HepG2 (cell line): ENCODE data around the gene CTSA. TPM values are rescaled to one million over a fixed set of nuclear protein-coding genes. Genes with fewer than 3 reads are reported as not detected.

Experiments used
- CEBPZ ChIP-seq: IDR thresholded peaks from 2 replicates; pipeline ENCODE4 v1.6.1; 2012; ENCODE audit warnings: low read length, improper control_type of control experiment
- HCFC1 ChIP-seq: fragments of 150-350 bp; IDR thresholded peaks from 2 replicates; pipeline ENCODE4 v1.6.1; 2014; ENCODE audit warnings: low read depth, low read length
- HNRNPH1 ChIP-seq: fragments of 200-400 bp; formaldehyde crosslinking; optimal IDR thresholded peaks from 2 replicates; pipeline ENCODE3; 2017; ENCODE audit warnings: mild to moderate bottlenecking, low read depth, low read length
- MNT ChIP-seq: fragments of 450-650 bp; IDR thresholded peaks from 2 replicates; pipeline ENCODE4 v1.6.1; 2016
- SATB2 ChIP-seq: sonication (generic); formaldehyde crosslinking; IDR thresholded peaks from 2 replicates; pipeline ENCODE4 v1.5.0; 2020; ENCODE audit warnings: missing genetic modification reagents
- SMARCE1 ChIP-seq: fragments of 450-650 bp; IDR thresholded peaks from 2 replicates; pipeline ENCODE4 v1.6.1; 2017; ENCODE audit warnings: borderline replicate concordance
- SYNCRIP ChIP-seq: fragments of 200-400 bp; formaldehyde crosslinking; IDR thresholded peaks from 2 replicates; pipeline ENCODE4 v1.6.1; 2018; ENCODE audit warnings: mild to moderate bottlenecking, low read depth, low read length; ENCODE audit not compliant: insufficient read depth
- TOPORS ChIP-seq: sonication (generic); formaldehyde crosslinking; IDR thresholded peaks from 2 replicates; pipeline ENCODE4 v1.8.0; 2023; ENCODE audit warnings: mild to moderate bottlenecking, missing genetic modification reagents
- UBTF ChIP-seq: sonication (generic); formaldehyde crosslinking; IDR thresholded peaks from 2 replicates; pipeline ENCODE4 v1.4.0; 2020; ENCODE audit warnings: mild to moderate bottlenecking, missing genetic modification reagents
- ZFP36 ChIP-seq: fragments of 150-350 bp; IDR thresholded peaks from 2 replicates; pipeline ENCODE4 v1.6.1; 2018; ENCODE audit warnings: borderline replicate concordance, low read length, low read depth; ENCODE audit not compliant: partially characterized antibody
- ZNF407 ChIP-seq: sonication (generic); formaldehyde crosslinking; IDR thresholded peaks from one replicate; pipeline ENCODE4 v1.5.1; 2020; ENCODE audit warnings: mild to moderate bottlenecking, missing genetic modification reagents; ENCODE audit errors: not compliant biosample characterization
- ZNF629 ChIP-seq: sonication (generic); formaldehyde crosslinking; conservative IDR thresholded peaks from 2 replicates; pipeline ENCODE4 v1.5.0; 2020; ENCODE audit warnings: missing genetic modification reagents
- polyA plus RNA-seq, 8 experiments: library from polyadenylated mRNA; depleted of rRNA in 3 of 8; stranded (reverse) in 7 of 8; unstranded in 1 of 8; fragments of >200 nt; fragmentation: Illumina TruSeq in 4 of 8; extraction: Trizol in 4 of 8; gene quantifications; 2 replicates each; pipeline versions ENCODE4 v1.2.1 to v1.2.3, GENCODE V29; 2011 to 2016; ENCODE audit warnings: low read depth in 4 of 8, missing spikeins in 1 of 8, mixed read lengths in 1 of 8; ENCODE audit not compliant: insufficient read depth in 1 of 8
- total RNA-seq, 5 experiments: library from RNA; depleted of rRNA; stranded (reverse); fragments of >200 nt; fragmentation: Illumina TruSeq; extraction: Trizol; gene quantifications; 2 replicates each; pipeline ENCODE4 v1.2.3, GENCODE V29; 2016; ENCODE audit warnings: low read depth in 1 of 5

The CTSA gene
- total and polyA plus RNA-seq, 2 of the 13 experiments (the other 11 are each of a cell fraction or from before 2014, with no cell fraction given): 202 to 231 TPM

- TF ChIP-seq UBTF: peak; percentile 67; the same call in 1 of the 2 replicates
- TF ChIP-seq SMARCE1: no peak
- no peak for TF ChIP-seq SATB2 (CRISPR knock-in tag)
- TF ChIP-seq SYNCRIP: no peak
- peak; percentile 99 for TF ChIP-seq MNT
- TF ChIP-seq ZFP36: no peak
- peak; percentile 77 for TF ChIP-seq ZNF629 (CRISPR knock-in tag)
- TF ChIP-seq HCFC1: no peak
- TF ChIP-seq ZNF407 (CRISPR knock-in tag): peak; percentile 80
- TF ChIP-seq HNRNPH1: no peak
- peak; percentile 92 for TF ChIP-seq TOPORS (CRISPR knock-in tag)
- no peak for TF ChIP-seq CEBPZ
Measured at GRCh38 chr20:45946149-45946970, 55.2 kb downstream of the CTSA start (continued).
